ENCODE results near the gene ST3GAL4. TPM values are rescaled to one million over a fixed set of nuclear protein-coding genes. Genes with fewer than 3 reads are reported as not detected.

ST3GAL4 gene
- total and polyA plus RNA-seq, 9 of the 15 experiments (the other 6 are each of a cell fraction or from before 2014, with no cell fraction given): 0.27 to 22.9 (median 10.5) TPM

DNA sequence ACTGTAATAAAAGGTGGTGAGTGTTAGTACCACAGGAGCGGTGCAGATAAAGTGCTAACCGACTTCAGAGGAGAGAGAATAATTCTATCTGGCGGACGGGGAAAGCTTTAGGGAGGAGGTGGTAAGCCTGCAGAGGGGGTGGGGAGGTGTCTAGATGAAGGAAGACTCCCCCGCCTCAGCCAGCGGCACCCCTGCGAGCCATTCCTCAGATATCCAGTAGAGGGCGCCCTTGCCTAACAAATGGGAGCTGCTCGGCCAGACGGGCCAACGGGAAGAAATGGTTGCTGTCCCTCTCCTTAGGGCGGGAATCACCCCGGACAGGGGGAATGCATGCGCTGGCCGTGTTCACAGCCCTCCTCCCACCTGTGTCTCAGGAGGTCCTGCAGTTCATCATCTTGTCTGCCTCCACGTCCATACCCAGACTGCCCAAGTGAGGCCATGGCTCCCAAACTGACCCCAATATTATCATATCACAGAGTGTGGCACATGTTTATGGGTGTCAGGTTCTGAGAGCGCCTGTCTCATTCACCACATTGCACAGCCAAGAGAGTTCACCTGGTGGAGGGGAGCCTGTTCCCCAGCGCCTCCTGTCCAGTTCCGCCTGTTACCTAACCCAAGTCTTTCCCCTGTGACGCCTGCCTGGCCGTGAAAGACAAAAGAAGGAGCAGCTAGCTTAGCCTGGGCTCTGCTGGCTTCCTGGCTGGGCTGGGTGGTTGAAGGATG, 85.5 kb downstream of the ST3GAL4 start (continued):
- TF ChIP-seq, protein P1, sequence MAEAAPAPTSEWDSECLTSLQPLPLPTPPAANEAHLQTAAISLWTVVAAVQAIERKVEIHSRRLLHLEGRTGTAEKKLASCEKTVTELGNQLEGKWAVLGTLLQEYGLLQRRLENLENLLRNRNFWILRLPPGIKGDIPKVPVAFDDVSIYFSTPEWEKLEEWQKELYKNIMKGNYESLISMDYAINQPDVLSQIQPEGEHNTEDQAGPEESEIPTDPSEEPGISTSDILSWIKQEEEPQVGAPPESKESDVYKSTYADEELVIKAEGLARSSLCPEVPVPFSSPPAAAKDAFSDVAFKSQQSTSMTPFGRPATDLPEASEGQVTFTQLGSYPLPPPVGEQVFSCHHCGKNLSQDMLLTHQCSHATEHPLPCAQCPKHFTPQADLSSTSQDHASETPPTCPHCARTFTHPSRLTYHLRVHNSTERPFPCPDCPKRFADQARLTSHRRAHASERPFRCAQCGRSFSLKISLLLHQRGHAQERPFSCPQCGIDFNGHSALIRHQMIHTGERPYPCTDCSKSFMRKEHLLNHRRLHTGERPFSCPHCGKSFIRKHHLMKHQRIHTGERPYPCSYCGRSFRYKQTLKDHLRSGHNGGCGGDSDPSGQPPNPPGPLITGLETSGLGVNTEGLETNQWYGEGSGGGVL (CRISPR knock-in tag; IDR thresholded peaks at IDR 0.05): no peak
- no peak for TF ChIP-seq ATF7 (IDR thresholded peaks at IDR 0.05)
- TF ChIP-seq ZNF134 (CRISPR knock-in tag; conservative IDR thresholded peaks at IDR 0.05): no peak
- no peak for TF ChIP-seq ZNF311 (CRISPR knock-in tag; IDR thresholded peaks at IDR 0.05)
- no peak for TF ChIP-seq ZZZ3 (IDR thresholded peaks at IDR 0.05)
- no peak for TF ChIP-seq ATF2 (CRISPR knock-in tag; IDR thresholded peaks at IDR 0.05)
- TF ChIP-seq RREB1 (CRISPR knock-in tag; IDR thresholded peaks at IDR 0.05): no peak
- TF ChIP-seq ZNF41 (CRISPR knock-in tag; conservative IDR thresholded peaks at IDR 0.05): no peak
- no peak for TF ChIP-seq TEAD4 (IDR thresholded peaks at IDR 0.05; ENCODE audit: low read length)
- no peak for TF ChIP-seq TEAD4 (CRISPR knock-in tag; IDR thresholded peaks at IDR 0.05; ENCODE audit: borderline replicate concordance)
- no peak for TF ChIP-seq PHB (CRISPR knock-in tag; IDR thresholded peaks at IDR 0.05)
- 0 out of 2 replicates have a peak, but pooled peaks have one; percentile 21 for TF ChIP-seq CHD2 (IDR thresholded peaks at IDR 0.05; ENCODE audit: low read depth, low read length)
- TF ChIP-seq, protein P2, sequence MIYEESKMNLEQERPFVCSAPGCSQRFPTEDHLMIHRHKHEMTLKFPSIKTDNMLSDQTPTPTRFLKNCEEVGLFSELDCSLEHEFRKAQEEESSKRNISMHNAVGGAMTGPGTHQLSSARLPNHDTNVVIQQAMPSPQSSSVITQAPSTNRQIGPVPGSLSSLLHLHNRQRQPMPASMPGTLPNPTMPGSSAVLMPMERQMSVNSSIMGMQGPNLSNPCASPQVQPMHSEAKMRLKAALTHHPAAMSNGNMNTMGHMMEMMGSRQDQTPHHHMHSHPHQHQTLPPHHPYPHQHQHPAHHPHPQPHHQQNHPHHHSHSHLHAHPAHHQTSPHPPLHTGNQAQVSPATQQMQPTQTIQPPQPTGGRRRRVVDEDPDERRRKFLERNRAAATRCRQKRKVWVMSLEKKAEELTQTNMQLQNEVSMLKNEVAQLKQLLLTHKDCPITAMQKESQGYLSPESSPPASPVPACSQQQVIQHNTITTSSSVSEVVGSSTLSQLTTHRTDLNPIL (CRISPR knock-in tag; IDR thresholded peaks at IDR 0.05): no peak
- no peak for TF ChIP-seq PTBP1 (IDR thresholded peaks at IDR 0.05; ENCODE audit: low read depth, low read length)
- TF ChIP-seq ZNF766 (CRISPR knock-in tag; conservative IDR thresholded peaks at IDR 0.05): no peak
- peak; percentile 53; the same call in 1 of the 2 replicates for TF ChIP-seq STAG1 (CRISPR knock-in tag; IDR thresholded peaks at IDR 0.05; ENCODE audit: borderline replicate concordance)
- peak; percentile 29; the same call in 1 of the 2 replicates for TF ChIP-seq ARID2 (IDR thresholded peaks at IDR 0.05)
- no peak for TF ChIP-seq ZNF583 (CRISPR knock-in tag; IDR thresholded peaks at IDR 0.05)
- no peak for TF ChIP-seq HIVEP1 (CRISPR knock-in tag; IDR thresholded peaks at IDR 0.05)

Data from K562 (cell line).